ENCODE data around the gene CISD1. TPM values are rescaled to one million over a fixed set of nuclear protein-coding genes. Genes with fewer than 3 reads are reported as not detected.
A peak's percentile ranks its signal among the peaks of the same experiment; 100 is the strongest.
"Not testable (repeated sequence)": the region's sequence is repeated elsewhere in the genome, so short reads cannot be mapped to it uniquely, and the experiment has no call there.

The CISD1 gene
- total RNA-seq, result 10 to 100 TPM; 23.5 to 25.8 TPM

GRCh38 chr10:58268946-58269781 lies at the start of gene CISD1:
Gene CISD1, plus strand, starts transcription at chr10:58269162. Its CDS starts 112 bp downstream, at chr10:58269274.
- peak; percentile 95 for DNase-seq
- Mint-ChIP-seq H3K27me3 (no peaks in the 10 kb centered on the region), H3K36me3 (ENCODE audit: low read depth) (peaks cover 5% of the 10 kb centered on the region), H3K4me1 (peaks cover 45% of the 10 kb centered on the region), H3K9me3 (no peaks in the 10 kb centered on the region), H3K4me3 (peak within 1 kb of the TSS; percentile 99), H3K27ac (peak within 1 kb of the TSS; percentile 96)
- ChIA-PET POLR2A (no interaction called here), CTCF (interaction anchor here (1.1 kb wide), 2 partner anchors 11 to 79 kb away, joined by 3 to 6 read pairs; no protein-coding TSS in a partner anchor)

DNA sequence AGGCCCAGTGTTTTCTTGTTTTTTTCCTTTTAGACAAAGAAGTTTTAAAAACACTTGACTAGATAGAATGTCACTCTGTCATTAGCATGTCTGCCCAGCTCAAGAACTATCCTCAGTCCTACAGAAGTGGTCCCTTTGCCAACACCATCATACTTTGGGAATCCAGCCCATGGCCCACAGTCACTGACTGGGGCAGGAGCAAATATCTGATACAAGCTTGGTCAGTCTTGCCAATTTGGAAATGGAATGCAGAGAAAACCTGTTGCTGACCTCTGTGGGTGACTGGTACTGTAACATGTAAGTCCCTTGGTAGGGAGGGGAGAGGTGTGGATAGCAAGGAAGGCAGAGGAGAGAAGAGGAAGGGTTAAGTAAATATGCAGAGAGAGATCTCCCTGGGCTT lies 49.1 kb upstream of the CISD1 start:
- ChIA-PET POLR2A (no interaction called here), CTCF (no interaction called here)
- no peak for DNase-seq
- Mint-ChIP-seq H3K27ac (no peak overlapping the region), H3K36me3 (ENCODE audit: low read depth) (peaks cover 7% of the 10 kb centered on the region), H3K27me3 (no peaks in the 10 kb centered on the region), H3K9me3 (no peaks in the 10 kb centered on the region), H3K4me1 (peaks cover 2% of the 10 kb centered on the region), H3K4me3 (no peak overlapping the region)

- H3K4me1 Mint-ChIP-seq, result no peaks in the 10 kb centered on the region
- CTCF ChIA-PET, result no interaction called here
- H3K27me3 Mint-ChIP-seq, result no peaks in the 10 kb centered on the region
- no peak overlapping the region for H3K27ac Mint-ChIP-seq
- H3K4me3 Mint-ChIP-seq, result no peak overlapping the region
- POLR2A ChIA-PET, result no interaction called here
- peaks cover 13% of the 10 kb centered on the region for H3K36me3 Mint-ChIP-seq (ENCODE audit: low read depth)
- no peak for DNase-seq
- H3K9me3 Mint-ChIP-seq, result no peaks in the 10 kb centered on the region
Observed at GRCh38 chr10:58220769-58221451, 48.1 kb upstream of the CISD1 start.

GRCh38 chr10:58225654-58226053 lies 43.3 kb upstream of the CISD1 start:
- no peaks in the 10 kb centered on the region for H3K27me3 Mint-ChIP-seq
- DNase-seq, result no peak
- no peak overlapping the region for H3K27ac Mint-ChIP-seq
- ChIA-PET POLR2A (no interaction called here), CTCF (no interaction called here)
- H3K36me3 Mint-ChIP-seq (ENCODE audit: low read depth), result peaks cover 27% of the 10 kb centered on the region
- H3K4me1 Mint-ChIP-seq, result no peaks in the 10 kb centered on the region
- no peak overlapping the region for H3K4me3 Mint-ChIP-seq
- H3K9me3 Mint-ChIP-seq, result no peaks in the 10 kb centered on the region

DNA sequence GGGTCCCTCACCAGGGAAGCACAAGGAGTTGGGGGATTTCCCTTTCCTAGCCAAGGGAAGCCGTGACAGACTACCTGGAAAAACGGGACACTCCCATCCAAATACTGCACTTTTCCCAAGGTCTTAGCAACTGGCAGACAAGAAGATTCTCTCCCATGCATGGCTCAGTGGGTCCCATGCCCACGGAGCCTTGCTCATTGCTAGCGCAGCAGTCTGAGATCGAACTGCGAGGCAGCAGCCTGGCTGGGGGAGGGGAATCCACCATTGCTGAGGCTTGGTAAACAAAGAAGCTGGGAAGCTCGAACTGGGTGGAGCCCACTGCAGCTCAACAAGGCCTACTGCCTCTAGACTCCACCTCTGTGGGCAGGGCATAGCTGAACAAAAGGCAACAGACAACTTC lies 39.1 kb upstream of the CISD1 start:
- H3K27me3 Mint-ChIP-seq, H3K4me1 Mint-ChIP-seq, DNase-seq, H3K9me3 Mint-ChIP-seq, POLR2A ChIA-PET, H3K4me3 Mint-ChIP-seq, H3K27ac Mint-ChIP-seq: not testable (repeated sequence)
- peaks cover 59% of the 10 kb centered on the region for H3K36me3 Mint-ChIP-seq (ENCODE audit: low read depth)
- CTCF ChIA-PET, result interaction anchor here (0.7 to 1.3 kb wide), 2 partner anchors 11 to 33 kb away, joined by 3 read pairs; no protein-coding TSS in a partner anchor

- no peak for DNase-seq
- Mint-ChIP-seq H3K36me3 (ENCODE audit: low read depth) (peaks cover 54% of the 10 kb centered on the region), H3K9me3 (no peaks in the 10 kb centered on the region), H3K27me3 (no peaks in the 10 kb centered on the region), H3K27ac (no peak overlapping the region), H3K4me1 (peaks cover 13% of the 10 kb centered on the region), H3K4me3 (no peak overlapping the region)
- ChIA-PET CTCF (interaction anchor here (1.1 to 1.6 kb wide), 2 partner anchors 9 to 21 kb away, joined by 4 read pairs; no protein-coding TSS in a partner anchor), POLR2A (no interaction called here)
Observed at GRCh38 chr10:58237014-58237834, 31.7 kb upstream of the CISD1 start.

- ChIA-PET CTCF (interaction anchor here (1.1 kb wide), 1 partner anchor 10 kb away, joined by 3 read pairs; no protein-coding TSS in a partner anchor), POLR2A (no interaction called here)
- peaks cover 39% of the 10 kb centered on the region for H3K36me3 Mint-ChIP-seq (ENCODE audit: low read depth)
- DNase-seq, result no peak
- H3K4me1 Mint-ChIP-seq, result peaks cover 13% of the 10 kb centered on the region
- H3K27ac Mint-ChIP-seq, result no peak overlapping the region
- H3K9me3 Mint-ChIP-seq, result no peaks in the 10 kb centered on the region
- H3K4me3 Mint-ChIP-seq, result no peak overlapping the region
- H3K27me3 Mint-ChIP-seq, result no peaks in the 10 kb centered on the region
Observed at GRCh38 chr10:58239561-58240169, 29.3 kb upstream of the CISD1 start.

DNA sequence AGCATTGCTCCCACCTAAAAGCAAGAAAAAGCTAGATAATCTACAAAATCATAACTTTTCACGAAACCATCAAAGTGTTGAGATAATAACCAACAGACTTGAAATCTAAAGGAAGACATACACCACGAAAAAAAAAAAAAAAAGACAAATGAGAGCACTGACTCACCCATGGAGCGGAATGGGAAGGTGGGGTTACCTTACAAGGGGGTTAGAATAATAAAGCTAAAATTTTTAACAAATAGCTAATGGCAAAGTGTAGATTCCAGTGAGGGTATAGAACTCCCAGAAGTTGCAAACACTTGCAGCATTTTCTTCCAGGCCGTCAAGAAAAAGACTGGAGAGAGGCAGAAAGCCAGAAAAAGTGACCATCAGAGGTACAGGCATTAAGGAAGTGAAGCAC lies 28.4 kb upstream of the CISD1 start:
- no peak overlapping the region for H3K4me3 Mint-ChIP-seq
- ChIA-PET CTCF (interaction anchor here (1.0 to 1.2 kb wide), 3 partner anchors 10 to 22 kb away, joined by 3 read pairs; no protein-coding TSS in a partner anchor), POLR2A (no interaction called here)
- peaks cover 13% of the 10 kb centered on the region for H3K4me1 Mint-ChIP-seq
- H3K36me3 Mint-ChIP-seq (ENCODE audit: low read depth), result peaks cover 31% of the 10 kb centered on the region
- peaks cover 3% of the 10 kb centered on the region for H3K9me3 Mint-ChIP-seq
- no peak overlapping the region for H3K27ac Mint-ChIP-seq
- DNase-seq, result no peak
- H3K27me3 Mint-ChIP-seq, result no peaks in the 10 kb centered on the region

DNA sequence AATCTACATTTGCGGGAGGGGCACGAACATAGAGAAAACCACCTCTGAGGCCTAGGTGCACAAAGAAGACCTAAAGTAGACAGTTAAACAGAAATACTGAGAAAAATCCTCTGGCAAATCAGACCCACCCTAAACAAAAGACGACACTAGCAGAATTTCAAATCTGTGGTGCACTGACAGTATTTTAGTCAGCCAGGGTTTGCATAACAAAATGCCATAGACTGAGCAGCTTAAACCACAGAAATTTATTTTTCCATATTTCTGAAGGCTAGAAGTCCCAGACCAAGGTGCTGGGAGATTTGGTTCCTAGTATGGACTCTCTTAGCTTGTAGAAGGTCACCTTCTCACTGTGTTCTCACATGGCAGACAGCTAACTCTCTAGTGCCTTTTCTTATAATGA lies 27.6 kb upstream of the CISD1 start:
- ChIA-PET CTCF (interaction anchor here (1.2 kb wide), 1 partner anchor 12 kb away, joined by 3 read pairs; no protein-coding TSS in a partner anchor), POLR2A (no interaction called here)
- no peak overlapping the region for H3K4me3 Mint-ChIP-seq
- no peak overlapping the region for H3K27ac Mint-ChIP-seq
- no peaks in the 10 kb centered on the region for H3K27me3 Mint-ChIP-seq
- peaks cover 13% of the 10 kb centered on the region for H3K4me1 Mint-ChIP-seq
- peaks cover 24% of the 10 kb centered on the region for H3K36me3 Mint-ChIP-seq (ENCODE audit: low read depth)
- H3K9me3 Mint-ChIP-seq, result peaks cover 3% of the 10 kb centered on the region
- DNase-seq, result no peak

DNA sequence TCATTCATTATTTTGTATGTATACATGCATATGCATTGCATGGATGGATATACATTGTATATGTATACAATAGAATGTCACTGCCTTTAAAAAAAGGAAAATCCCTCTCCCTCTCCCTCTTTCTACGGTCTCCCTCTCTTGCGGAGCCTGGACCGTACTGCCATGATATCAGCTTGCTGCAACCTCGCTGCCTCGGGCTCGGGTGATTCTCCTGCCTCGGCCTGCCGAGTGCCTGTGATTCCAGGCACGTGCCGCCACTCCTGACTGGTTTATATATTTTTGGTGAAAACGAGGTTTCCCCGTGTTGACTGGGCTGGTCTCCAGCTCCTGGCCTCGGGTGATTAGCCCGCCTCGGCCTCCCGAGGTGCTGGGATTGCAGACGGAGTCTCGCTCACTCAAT lies 25.7 kb upstream of the CISD1 start:
- no peak overlapping the region for H3K27ac Mint-ChIP-seq
- H3K4me3 Mint-ChIP-seq, result no peak overlapping the region
- DNase-seq, result no peak
- peaks cover 3% of the 10 kb centered on the region for H3K9me3 Mint-ChIP-seq
- ChIA-PET CTCF (no interaction called here), POLR2A (no interaction called here)
- peaks cover 13% of the 10 kb centered on the region for H3K4me1 Mint-ChIP-seq
- H3K27me3 Mint-ChIP-seq, result no peaks in the 10 kb centered on the region
- peaks cover 11% of the 10 kb centered on the region for H3K36me3 Mint-ChIP-seq (ENCODE audit: low read depth)

GRCh38 chr10:58243801-58244200 lies 25.2 kb upstream of the CISD1 start:
- H3K27ac Mint-ChIP-seq, CTCF ChIA-PET, DNase-seq, H3K4me3 Mint-ChIP-seq, POLR2A ChIA-PET, H3K9me3 Mint-ChIP-seq, H3K27me3 Mint-ChIP-seq: not testable (repeated sequence)
- Mint-ChIP-seq H3K36me3 (ENCODE audit: low read depth) (peaks cover 14% of the 10 kb centered on the region), H3K4me1 (peaks cover 13% of the 10 kb centered on the region)

- peaks cover 13% of the 10 kb centered on the region for H3K4me1 Mint-ChIP-seq
- not testable (repeated sequence) for H3K27me3 Mint-ChIP-seq, H3K4me3 Mint-ChIP-seq
Observed at GRCh38 chr10:58244242-58244641, 24.7 kb upstream of the CISD1 start.

More at GRCh38 chr10:58244242-58244641, 24.7 kb upstream of the CISD1 start:
- POLR2A ChIA-PET, H3K27ac Mint-ChIP-seq, CTCF ChIA-PET, H3K9me3 Mint-ChIP-seq, DNase-seq: not testable (repeated sequence)
- peaks cover 14% of the 10 kb centered on the region for H3K36me3 Mint-ChIP-seq (ENCODE audit: low read depth)

All from activated CD4-positive, alpha-beta T cell treated with anti-CD3 and anti-CD28 coated beads, Interleukin-2, amount 10 ng/mL, durations not matched to agents 7 days and 5 days (primary cell).